HL-60 (cell line): ENCODE measurements around the gene ATP2B3.

Source experiments
- DNase-seq, 2 experiments: peaks; one replicate each; pipeline ENCODE4 v3.0.0-alpha.2; 2010 to 2020; ENCODE audit warnings: low read depth in 1 of 2, low spot score in 1 of 2
- H3K27ac ChIP-seq: fragments of 250-450 bp; sonication (Bioruptor Pico); replicated peaks from 2 replicates; pipeline ENCODE4 v1.5.1; 2020; ENCODE audit warnings: mild to moderate bottlenecking, moderate library complexity
- H3K27me3 ChIP-seq: fragments of 250-450 bp; sonication (Bioruptor Pico); 2 replicates; pipeline ENCODE4 v1.5.1; 2021; ENCODE audit warnings: mild to moderate bottlenecking, moderate library complexity; ENCODE audit not compliant: insufficient read depth, poor library complexity, severe bottlenecking
- H3K4me3 ChIP-seq: replicated peaks from 2 replicates; pipeline ENCODE4 v1.5.1; 2011; ENCODE audit warnings: mild to moderate bottlenecking, control low read depth, low read length; ENCODE audit not compliant: insufficient read depth
- CTCF ChIP-seq: IDR thresholded peaks from one replicate; pipeline ENCODE4 v1.5.1; 2011; ENCODE audit warnings: low read length, control low read depth, inconsistent platforms; ENCODE audit not compliant: insufficient read depth
- GABPA ChIP-seq: IDR thresholded peaks from 2 replicates; pipeline ENCODE4 v1.6.1; 2012; ENCODE audit warnings: low read depth
- POLR2AphosphoS5 ChIP-seq: IDR thresholded peaks from 2 replicates; pipeline ENCODE4 v1.6.1; 2012; ENCODE audit warnings: low read depth
- REST ChIP-seq: IDR thresholded peaks from 2 replicates; pipeline ENCODE4 v1.6.1; 2012; ENCODE audit warnings: low read depth; ENCODE audit not compliant: insufficient replicate concordance
- SPI1 ChIP-seq: IDR thresholded peaks from 2 replicates; pipeline ENCODE4 v1.6.1; 2012; ENCODE audit warnings: low read depth, mild to moderate bottlenecking, borderline replicate concordance

ATP2B3 gene

DNA sequence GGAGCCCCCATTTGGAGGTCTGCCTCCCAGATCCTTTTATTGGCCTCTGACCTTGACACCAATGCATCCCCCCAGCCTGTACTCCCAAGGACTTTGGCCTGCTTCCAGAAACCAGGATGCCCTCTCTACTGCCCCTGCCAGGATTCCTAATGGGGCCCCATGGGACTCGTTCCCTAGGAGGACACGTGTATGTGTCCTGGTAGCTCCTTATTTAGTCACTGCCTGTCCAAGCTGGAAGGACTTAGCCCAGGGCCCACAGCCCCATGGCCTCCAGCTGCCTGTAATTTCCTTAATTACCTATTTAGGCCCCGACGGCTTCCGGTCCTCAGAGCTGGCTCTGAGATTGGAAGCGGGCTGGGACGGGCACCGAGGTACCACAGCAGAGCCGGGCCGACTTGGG, 9.4 kb downstream of the ATP2B3 start:
- no peak for DNase-seq
- H3K27me3 ChIP-seq, result no peaks in the 10 kb centered on the region
- TF ChIP-seq SPI1 (no peak), GABPA (no peak), CTCF (no peak), POLR2AphosphoS5 (no peak), REST (no peak)
- H3K4me3 ChIP-seq, result no peak overlapping the region
- no peak overlapping the region for H3K27ac ChIP-seq

DNA sequence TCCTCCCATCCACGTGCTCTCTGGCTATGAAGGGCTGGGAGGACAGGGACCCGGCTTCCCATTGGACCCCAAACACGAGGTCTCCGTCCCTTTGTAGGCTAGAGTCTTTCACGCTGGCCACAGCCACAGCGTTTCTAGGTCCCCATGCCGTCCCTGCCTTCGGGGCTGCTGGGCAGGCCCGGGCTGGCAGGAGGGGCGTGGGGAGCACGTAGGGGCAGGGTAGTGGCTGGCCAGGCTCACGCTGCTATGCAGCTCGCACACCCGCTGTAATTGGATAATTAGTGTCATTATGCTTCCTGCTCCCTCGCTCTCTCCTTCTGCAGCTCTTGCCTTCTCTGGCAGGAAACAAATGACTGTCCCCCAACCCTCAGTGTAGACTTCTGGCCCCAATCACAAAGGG, 9.8 kb downstream of the ATP2B3 start:
- TF ChIP-seq SPI1, result no peak
- no peak for TF ChIP-seq REST
- TF ChIP-seq CTCF, result no peak
- TF ChIP-seq POLR2AphosphoS5, result no peak
- TF ChIP-seq GABPA, result no peak
- Histone ChIP-seq H3K4me3 (no peak overlapping the region), H3K27me3 (no peaks in the 10 kb centered on the region), H3K27ac (no peak overlapping the region)
- no peak for DNase-seq

- TF ChIP-seq POLR2AphosphoS5 (no peak), CTCF (no peak), SPI1 (no peak), REST (no peak), GABPA (no peak)
- Histone ChIP-seq H3K27ac (no peak overlapping the region), H3K27me3 (no peaks in the 10 kb centered on the region), H3K4me3 (no peak overlapping the region)
- no peak for DNase-seq
Observed at GRCh38 chrX:153530411-153531129, 13.1 kb downstream of the ATP2B3 start.
